ENCODE data around the gene CD14.
"Not testable (repeated sequence)": the region's sequence is repeated elsewhere in the genome, so short reads cannot be mapped to it uniquely, and the experiment has no call there.

The CD14 gene

DNA sequence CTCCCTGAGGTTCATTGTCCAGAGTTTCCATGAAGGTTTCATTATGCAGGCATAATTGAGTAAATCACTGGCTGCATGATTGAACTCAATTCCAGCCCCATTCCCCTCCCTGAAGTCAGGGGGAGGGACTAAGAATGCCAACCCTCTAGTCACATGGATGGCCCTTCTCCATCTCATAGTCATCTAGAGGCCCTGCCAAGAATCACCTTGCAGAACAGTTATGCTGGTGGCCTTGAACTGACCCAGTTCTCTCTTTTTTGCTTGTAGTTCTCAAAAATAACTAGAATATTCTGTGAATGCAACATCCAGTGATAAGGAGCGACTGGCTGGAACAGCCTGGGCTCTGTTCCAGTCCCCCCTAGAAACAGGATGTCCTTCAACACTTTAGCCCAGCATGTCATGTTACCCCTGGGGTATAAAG is 36.6 kb downstream of the CD14 start:
- DNase-seq (ENCODE audit: low spot score) (no peak), FAIRE-seq (no peak)

DNA sequence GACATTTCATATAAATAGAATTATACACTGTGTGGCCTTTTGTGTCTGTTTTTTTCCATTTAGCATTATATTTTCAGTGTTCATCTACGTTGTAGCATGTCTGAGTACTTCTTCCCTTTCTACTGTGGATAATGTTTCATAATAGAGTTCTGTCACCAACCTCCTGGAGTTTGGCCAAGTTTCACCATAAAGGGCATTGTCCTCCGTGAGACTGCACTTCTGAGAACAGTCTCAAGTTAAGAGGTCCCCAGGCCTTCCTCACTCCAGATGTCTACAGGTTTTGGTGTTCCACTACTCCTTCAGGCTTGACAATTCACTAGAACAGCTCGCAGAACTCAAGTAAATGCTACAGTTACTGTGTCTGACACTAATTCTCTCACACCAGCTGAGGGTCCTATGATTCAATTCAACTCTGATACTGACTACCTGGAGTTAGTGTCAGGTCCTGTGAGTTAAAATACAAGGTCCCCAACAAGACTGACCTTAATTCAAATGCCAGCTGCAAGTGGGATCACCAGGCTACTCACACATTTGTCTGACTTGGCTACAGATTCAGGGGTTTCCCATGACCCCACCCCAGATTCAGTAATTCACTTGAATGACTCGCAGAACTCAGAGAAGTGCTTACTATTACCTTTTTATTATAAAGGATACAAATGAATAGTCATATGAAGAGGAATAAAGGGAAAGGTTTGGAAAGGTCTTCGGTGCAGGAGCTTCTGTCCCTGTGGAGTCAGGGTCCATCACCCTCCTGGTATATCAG is 37.3 kb downstream of the CD14 start:
- DNase-seq (ENCODE audit: low spot score) = no peak
- no peak for FAIRE-seq

DNA sequence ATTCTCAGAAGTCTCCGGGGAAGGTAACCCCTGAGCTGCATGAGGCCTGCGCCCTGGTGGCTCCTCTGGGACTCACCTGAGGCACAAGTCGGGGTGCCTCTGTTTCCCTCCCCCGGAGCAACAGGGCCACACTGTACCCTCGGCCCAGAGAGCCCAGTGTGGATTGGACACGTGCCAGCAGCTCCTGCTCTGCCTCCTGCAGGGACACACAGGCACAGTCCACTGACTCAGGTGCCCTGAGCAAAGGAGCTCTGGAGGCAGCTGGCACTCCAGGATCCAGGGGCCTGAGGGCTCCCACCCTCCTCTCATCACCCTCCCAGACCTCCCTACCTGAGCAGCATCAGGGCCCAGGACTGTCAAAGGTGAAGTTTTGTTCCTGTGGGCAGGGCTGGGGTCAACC is 38.8 kb downstream of the CD14 start:
- no peak for DNase-seq (ENCODE audit: low spot score)
- FAIRE-seq = no peak

DNA sequence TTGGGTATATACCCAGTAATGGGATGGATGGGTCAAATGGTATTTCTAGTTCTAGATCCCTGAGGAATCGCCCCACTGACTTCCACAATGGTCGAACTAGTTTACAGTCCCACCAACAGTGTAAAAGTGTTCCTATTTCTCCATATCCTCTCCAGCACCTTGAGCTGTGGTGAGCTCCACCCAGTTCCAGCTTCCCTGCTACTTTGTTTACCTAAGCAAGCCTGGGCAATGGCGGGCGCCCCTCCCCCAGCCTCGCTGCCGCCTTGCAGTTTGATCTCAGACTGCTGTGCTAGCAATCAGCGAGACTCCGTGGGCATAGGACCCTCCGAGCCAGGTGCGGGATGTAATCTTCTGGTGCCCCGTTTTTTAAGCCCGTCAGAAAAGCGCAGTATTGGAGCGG is 39.9 kb downstream of the CD14 start:
- DNase-seq (ENCODE audit: low spot score); FAIRE-seq: not testable (repeated sequence)

DNA sequence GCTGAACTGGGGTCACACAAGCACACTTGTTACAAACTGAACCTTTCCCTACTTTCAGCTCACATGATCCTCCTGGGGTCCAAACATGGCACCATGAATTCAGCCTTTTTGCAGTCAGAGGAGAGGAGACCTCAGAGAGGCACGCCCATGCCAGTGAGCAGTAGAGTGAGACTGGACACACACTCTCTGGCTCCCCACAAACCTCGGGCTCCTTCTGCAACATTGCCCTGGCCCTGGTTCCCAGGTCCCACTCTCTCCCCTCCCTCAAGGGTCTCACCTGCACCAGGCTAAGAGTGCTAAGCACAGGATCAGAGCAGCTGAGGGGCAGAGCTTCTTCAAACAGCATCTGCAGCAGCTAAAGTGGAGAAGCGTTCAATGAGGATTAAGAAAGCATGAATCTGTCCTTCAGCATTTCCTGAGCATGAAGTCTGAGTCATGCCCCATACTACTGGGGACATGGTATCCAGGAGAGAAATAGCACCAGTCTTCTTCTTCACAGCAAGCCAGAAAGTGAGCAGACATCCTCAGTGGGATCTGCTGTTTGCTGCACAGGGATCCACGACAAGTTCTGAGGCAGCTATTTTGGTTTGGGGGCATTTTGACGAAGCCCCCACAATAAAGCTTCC is 41.1 kb downstream of the CD14 start:
- DNase-seq (ENCODE audit: low spot score) (no peak), FAIRE-seq (no peak)

DNA sequence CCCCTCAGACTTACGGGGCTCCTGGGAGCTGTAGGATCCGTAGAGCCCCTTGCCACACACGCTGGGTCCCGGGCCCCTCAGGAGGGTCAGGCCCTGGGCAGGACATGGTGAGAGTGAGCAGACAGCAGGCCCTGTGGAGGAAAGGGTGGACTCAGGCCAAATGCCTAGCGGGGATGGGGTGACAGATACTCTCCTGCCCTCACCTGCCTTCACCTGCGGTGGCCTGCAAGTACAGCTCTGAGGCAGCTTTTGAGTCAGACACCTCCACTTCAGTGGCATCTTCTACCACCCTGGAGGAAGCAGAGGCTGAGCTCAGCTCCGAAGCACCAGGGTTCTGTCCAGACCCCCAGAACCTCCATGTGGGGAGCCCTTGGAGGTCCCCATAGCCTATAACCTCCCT is 42.1 kb downstream of the CD14 start:
- FAIRE-seq (no peak), DNase-seq (ENCODE audit: low spot score) (no peak)

DNA sequence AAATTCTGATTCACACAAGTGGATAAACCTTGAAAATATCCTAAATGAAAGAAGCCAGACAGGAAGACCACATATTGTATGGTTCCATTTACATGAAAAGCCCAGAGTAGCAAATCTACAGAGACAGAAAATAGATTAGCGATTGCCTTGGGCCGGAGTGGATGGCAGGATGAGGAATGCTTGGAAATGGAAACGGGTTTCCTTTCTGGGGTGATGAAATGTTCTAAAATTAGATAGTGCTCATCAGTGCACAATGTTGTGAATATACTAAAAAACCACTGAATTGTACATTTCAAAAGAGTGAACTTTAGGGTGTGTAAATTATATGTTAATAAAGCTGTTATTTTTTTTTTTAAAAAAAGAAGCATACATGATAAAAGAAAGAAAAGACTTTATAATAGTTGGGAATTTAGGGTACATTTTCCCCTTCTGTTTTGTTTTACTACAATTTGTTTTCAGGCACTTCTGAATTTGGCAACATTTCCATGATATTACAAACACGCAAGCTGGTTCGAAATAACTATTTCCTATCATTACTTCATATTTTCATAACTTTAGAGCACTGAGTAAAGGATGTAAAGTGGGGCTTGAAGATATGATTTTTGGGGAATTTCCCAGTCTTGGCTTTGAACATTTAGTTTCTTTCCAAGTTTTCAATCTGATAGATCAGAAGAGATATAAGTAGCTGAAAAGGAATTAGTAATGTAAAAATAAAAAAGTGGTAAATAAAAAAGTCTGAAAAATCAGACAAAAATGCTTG is 44.5 kb downstream of the CD14 start:
- FAIRE-seq (no peak), DNase-seq (ENCODE audit: low spot score) (no peak)

DNA sequence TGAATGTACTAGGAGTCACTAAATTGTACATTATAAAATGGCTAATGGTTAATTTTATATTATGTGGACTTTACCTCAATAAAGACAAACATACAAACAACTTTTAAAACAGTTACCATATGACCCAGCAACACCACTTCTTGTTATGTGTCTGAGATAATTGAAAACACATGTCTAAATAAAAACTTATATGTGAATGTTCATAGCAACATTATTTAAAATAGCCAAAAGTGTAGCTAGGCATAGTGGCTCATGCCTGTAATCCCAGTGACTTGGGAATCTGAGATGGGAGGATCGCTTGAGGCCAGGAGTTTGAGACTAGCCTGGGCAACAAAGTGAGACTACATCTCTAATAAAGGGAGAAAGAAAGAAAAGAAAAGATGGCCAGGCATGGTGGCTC is 45.5 kb downstream of the CD14 start:
- no peak for DNase-seq (ENCODE audit: low spot score)
- FAIRE-seq = no peak

Data from urothelium cell line (cell line).